ENCODE results near the gene SLC35G2.

- TF ChIP-seq CTCF (IDR thresholded peaks at IDR 0.05; ENCODE audit: insufficient read depth, low read depth, low read length) (no peak), EZH2 (IDR thresholded peaks at IDR 0.05; ENCODE audit: insufficient read depth, low read length) (no peak)
These were observed 1.1 kb downstream of the SLC35G2 start for GRCh38 chr3:136819731-136820679.

Measured in astrocyte (in vitro differentiated cells and primary cell).